Esophagus squamous epithelium (tissue), 4 donors: ENCODE measurements around the gene DUOXA2.

ENCODE experiments used
- POLR2A ChIP-seq, 4 donors: fragments of 450-650 bp; IDR thresholded peaks; one replicate each; pipeline ENCODE4 v1.6.1; 2017; ENCODE audit warnings: antibody characterized with exemption in 4 of 4, mild to moderate bottlenecking in 4 of 4, moderate library complexity in 3 of 4
- TF ChIP-seq, protein P1 (sequence below), 6 experiments: fragments of 450-650 bp in 4 of 6; fragments of 200-600 bp in 2 of 6; sonication (generic) in 2 of 6; IDR thresholded peaks; one replicate each; pipeline ENCODE4 v1.5.1; 2016 to 2019; ENCODE audit warnings: antibody characterized with exemption in 6 of 6, mild to moderate bottlenecking in 4 of 6, moderate library complexity in 4 of 6

DNA sequence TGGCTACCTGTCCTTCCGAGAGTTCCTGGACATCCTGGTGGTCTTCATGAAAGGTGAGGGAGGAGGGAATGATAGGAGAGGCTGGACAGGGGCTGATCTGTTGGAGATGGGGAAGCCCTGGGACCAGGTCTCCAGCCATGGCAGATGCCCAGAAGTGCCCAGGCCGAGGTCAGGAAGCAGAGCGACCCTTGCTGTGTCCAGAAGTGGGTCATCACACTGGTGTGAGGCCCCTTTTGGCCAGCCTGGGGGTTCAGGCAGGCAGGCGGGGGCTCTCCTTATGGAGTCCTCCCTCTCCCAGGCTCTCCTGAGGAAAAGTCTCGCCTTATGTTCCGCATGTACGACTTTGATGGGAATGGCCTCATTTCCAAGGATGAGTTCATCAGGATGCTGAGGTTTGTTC lies 33.5 kb downstream of the DUOXA2 start:
- TF ChIP-seq, protein P1, sequence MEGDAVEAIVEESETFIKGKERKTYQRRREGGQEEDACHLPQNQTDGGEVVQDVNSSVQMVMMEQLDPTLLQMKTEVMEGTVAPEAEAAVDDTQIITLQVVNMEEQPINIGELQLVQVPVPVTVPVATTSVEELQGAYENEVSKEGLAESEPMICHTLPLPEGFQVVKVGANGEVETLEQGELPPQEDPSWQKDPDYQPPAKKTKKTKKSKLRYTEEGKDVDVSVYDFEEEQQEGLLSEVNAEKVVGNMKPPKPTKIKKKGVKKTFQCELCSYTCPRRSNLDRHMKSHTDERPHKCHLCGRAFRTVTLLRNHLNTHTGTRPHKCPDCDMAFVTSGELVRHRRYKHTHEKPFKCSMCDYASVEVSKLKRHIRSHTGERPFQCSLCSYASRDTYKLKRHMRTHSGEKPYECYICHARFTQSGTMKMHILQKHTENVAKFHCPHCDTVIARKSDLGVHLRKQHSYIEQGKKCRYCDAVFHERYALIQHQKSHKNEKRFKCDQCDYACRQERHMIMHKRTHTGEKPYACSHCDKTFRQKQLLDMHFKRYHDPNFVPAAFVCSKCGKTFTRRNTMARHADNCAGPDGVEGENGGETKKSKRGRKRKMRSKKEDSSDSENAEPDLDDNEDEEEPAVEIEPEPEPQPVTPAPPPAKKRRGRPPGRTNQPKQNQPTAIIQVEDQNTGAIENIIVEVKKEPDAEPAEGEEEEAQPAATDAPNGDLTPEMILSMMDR (IDR thresholded peaks at IDR 0.05): no peak
- no peak for TF ChIP-seq POLR2A (IDR thresholded peaks at IDR 0.05)
